Stimulated activated CD4-positive, alpha-beta T cell treated with anti-CD3 and anti-CD28 coated beads, Interleukin-1b, Interleukin-23, amount 100 ng/mL, for 24 hours (primary cell): Measurements from ENCODE around the gene CDY2A.
"Not testable (repeated sequence)": the region's sequence is repeated elsewhere in the genome, so short reads cannot be mapped to it uniquely, and the experiment has no call there.

Experiments used
- DNase-seq, 4 experiments: peaks; one replicate each; pipeline ENCODE4 v3.0.0-alpha.2; 2020; ENCODE audit warnings: low read depth in 4 of 4, low spot score in 1 of 4

Gene CDY2A, protein sequence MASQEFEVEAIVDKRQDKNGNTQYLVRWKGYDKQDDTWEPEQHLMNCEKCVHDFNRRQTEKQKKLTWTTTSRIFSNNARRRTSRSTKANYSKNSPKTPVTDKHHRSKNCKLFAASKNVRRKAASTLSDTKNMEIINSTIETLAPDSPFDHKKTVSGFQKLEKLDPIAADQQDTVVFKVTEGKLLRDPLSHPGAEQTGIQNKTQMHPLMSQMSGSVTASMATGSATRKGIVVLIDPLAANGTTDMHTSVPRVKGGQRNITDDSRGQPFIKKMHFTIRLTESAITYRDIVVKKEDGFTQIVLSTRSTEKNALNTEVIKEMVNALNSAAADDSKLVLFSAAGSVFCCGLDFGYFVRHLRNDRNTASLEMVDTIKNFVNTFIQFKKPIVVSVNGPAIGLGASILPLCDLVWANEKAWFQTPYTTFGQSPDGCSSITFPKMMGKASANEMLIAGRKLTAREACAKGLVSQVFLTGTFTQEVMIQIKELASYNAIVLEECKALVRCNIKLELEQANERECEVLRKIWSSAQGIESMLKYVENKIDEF

DNA sequence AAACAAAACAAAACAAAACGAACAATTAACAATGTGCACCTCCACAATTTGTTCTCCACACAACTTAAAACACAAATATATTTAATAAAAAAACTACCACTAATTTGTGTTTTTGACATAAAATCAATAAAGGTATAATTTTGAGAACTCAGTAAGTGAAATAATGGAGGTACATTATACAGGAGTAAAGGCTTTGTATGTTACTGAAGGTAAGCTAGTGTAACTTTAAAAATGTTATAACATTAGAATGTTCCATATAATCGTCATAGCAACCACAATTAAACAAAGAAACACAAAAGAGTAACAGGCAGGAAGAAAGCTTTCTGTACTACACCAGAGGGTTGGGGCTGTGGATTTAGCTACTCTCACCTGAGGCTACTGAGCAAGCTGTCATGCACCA is at the start of gene CDY2A:
CDY2A (plus strand) TSS at position 301 of the 400 bp plus-strand sequence. CDS start 328 bp downstream, outside the sequence.
- not testable (repeated sequence) for DNase-seq

DNA sequence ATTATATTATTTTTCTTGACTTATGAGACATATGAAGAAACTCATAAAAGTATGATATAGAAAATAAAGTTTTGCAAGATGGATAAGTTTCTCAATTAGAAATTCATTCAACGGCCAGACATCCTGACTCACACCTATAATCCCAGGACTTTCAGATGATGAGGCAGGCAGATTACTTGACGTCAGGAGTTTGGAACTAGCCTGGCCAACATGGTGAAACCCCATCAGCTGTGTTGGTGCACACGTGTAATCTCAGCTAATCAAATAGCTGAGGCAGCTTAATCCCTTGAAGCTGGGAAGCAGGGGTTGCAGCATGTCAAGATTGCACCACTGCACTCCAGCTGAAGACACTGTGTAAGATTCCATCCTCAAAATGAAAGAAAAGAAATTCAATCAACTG is 28.0 kb upstream of the CDY2A start:
- not testable (repeated sequence) for DNase-seq

DNA sequence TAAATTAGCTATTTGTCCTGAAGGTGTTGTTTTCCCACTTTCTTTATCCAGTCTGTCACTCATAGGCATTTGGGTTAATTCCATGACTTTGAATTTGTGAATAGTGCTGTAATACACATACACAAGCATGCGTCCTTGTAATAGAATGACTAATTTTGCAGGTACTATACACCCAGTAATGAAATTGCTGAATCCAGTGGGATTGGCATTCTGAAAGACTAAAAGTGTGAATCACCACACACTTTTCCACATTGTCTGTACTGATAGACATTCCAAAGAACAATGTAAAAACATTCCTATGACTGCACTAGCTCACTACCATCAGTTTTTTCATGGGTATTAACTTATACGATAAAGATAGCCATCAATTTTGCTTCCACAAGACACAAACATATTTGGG is 27.3 kb upstream of the CDY2A start:
- not testable (repeated sequence) for DNase-seq

DNA sequence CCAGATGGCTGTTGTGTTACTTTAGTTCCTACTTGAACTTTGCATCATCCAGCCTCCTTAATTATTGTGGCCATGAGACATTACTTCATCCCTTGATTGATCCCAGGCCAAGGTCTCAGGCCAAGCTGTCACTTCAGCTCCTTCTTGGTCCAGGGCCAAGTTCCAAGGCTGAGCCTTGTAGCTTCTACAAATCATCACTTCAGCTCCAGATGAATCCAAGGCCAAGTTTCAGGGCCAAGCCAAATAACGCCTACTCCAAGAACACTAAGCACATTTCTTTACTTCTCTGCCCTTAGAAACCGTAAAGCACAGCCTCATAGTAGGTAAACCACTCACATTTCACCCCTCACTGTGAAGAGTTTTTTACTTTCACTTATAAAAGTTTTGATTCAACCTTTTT is 1.7 kb upstream of the CDY2A start:
- not testable (repeated sequence) for DNase-seq

DNA sequence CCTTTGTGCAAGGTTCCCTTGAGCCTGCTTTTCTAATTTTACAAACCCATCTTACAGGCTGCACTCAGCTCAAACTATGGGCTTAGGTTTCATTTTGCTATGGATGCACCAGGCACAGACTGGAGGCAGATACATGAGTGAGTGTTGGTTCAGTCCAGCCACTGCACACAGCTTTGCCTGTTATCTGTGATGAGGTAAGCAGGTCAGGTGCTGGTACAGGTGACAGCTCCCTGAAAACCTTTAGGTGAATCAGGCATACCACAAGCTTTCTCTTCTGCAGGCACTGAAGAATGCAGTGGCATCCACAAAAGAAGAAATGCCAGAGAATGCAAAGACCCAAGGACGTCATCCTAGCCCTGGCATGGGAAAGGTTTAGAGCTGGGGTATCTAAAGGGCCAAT is 3.3 kb downstream of the CDY2A start:
- not testable (repeated sequence) for DNase-seq

DNA sequence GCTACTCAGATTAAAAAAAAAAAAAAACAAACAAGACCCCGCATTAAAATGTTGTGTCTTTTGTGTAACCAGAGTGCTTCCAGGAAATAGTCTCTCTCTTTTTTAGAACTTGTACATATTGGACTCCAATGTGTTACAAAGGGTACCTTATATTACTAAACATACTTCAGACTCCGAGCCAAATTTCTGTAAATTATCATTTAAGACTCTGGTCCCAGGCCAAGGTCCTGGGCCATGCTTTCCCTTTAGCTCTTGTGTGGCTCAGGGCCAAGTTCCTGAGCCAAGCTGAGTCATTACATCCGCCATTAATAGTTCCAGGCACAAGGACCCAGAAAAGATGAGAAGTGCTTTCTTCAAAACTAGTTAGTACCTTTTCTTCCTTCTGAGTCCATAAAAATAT is 4.6 kb downstream of the CDY2A start:
- DNase-seq = not testable (repeated sequence)

DNA sequence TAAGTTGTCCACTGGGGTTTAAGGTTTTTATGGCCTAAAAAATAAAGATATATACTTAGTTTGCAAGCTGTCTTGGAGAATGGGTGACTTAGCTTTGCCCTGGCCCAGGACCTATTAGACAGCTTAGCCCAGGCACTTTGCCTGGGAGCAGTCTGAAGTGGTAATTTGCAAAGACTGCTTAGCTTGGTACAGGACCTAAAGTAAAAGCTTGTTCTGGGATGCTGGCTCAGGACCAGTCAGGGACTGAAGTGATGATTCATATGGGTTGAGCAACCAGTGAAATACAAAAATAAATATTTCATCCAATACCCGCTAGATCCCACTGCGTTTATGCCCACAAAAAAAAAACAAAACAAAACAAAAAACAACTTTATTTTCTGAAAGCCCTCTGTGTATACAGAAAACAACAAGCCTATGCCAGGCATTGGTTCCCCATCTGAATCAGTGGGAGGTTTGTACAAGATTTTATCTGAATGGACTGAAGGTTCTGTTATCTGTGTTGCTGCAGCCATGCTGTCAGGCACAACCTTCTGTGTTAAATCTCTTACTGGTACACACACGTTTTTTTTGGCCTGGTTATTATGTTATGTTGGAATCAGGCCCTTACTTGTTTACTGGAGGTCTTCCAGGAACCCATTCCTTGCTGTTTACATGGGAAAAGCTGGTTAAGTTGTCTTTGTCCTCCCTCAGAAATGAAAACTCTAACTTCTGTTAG is 8.7 kb downstream of the CDY2A start:
- DNase-seq = not testable (repeated sequence)

DNA sequence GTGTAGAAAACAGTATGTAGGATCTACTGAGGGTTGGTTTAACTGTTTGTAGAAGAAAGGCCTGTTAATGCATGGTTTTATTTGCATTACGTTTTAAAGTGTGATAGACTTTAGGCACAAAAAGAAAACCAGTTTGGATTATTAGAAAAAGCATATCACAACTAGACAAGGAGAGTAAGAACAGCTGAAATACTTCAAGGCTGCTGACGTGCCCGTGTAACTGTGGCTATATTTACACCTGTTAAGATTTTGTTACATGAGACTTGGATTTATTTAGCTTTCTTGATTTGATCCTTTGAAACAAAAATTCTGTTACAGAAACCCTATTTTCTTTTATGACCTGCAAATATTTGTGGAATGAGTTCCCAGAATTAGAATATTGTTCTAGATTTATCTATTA is 9.3 kb downstream of the CDY2A start:
- DNase-seq = not testable (repeated sequence)

DNA sequence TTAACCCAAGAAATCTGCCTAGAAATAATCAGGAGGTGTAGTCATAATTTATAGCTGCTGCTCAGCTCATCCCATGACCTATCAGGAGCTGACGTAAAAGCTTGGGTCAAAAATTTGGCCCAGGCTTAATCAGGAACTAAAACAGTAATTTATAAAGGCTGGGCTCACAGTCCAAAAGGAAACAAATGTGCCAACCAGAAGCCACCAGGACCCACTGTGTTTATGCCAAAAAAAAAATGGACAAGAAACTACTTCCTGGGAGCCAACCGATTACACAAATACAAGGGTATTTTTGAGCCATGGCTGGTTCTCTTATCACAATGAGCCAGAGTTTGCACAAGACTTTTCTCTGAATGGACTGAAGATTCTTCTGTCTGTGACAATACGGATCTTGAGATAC is 19.4 kb downstream of the CDY2A start:
- DNase-seq = not testable (repeated sequence)

DNA sequence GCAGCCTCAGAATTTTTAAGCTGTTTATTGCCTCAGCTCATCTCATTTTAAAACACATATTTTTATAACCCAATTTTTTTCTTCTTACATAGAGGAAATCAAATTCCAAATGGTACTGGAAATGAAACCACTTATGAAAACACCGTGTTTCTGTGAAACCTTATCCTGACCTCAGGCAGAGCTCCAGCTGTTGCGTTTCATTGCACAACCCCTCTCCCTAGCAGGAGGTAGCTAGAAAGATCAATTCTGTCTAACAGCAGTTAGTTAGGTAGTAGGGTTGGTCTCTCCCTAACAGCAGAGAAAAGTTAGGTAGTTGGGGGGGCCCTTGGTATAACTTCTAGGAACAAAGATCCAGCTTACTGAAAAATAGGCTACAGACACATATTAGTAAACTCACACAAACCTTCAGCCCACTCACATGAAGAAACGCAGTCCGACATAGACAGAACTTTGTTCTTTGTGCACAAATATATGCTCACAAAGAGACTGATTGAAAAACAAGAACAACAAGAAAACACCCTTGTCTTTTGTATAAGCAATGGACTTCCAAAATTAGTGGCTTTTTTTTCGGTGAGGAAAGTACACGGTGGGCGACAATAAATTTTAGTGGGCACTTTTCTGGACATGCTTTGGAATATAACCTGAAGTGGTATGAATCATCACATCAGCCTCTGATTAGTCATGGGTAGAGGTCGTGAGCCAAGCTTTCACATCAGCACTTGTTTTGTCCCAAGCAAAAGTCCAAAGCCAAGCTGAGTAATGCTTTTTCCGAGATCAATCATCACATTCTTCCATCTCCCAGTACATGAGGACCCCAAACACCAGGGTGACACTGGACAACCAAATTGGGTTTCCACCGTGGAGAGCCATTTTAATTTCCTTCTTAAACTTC is 22.8 kb downstream of the CDY2A start:
- not testable (repeated sequence) for DNase-seq

DNA sequence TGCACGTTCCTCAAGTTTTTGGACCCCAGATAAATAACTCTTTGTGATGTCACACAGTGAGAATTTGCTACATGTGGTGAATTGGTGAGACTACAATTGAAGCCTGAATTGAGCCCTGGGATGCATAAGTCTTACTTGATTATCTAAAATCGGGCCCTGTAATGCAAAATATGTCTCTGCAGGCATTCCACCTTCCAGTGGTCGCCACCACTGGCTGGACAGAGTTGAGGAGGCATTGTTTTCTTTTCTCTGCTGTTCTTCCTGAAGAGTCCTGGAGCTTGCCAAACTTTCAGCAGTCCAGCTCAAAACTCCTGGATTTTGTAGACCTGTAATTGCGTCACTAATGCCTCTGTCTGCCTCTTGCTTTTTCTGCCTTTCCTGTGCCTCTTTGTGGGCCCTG is 23.5 kb downstream of the CDY2A start:
- DNase-seq = not testable (repeated sequence)

DNA sequence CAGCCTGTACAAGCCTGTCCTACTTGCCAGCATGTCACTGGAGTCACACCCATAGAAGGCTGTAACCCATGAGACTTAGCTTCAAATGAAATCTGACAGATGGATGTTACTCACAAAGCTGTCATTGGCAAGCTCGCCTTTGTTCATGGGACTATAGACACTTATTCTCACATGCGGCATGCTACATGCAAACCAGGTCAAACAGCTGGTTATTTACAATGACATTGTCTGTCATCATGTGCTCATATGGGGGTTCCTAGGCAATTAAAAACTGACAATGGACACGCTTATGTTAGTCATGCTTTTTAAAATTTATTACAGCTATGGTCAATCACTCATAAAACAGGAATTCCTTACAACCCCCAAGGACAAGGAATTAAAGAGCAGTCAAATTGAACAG is 30.9 kb downstream of the CDY2A start:
- DNase-seq = not testable (repeated sequence)

DNA sequence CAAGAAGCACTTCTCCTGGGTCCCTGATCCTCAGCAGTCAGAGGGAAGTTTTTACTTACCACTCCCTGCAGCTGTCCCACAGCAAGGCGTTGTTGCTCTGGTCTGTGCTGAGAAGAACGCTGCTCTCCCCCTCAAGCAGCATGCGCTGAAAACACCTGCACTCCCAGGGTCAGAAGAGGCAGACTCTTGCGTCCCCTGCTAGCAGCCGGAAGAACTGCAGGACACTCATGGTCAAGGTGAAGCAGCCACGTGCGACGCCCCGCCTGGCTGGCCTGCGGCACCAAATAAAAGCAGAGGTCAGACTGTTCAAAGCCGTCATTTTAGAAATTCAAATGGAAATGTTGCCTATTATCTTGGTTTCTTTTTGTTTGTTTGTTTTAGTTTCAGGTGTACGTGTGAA is 47.9 kb downstream of the CDY2A start:
- not testable (repeated sequence) for DNase-seq
